IPS-NIHi7 (cell line): ENCODE data around the gene KCNIP4.
A peak's percentile ranks its signal among the peaks of the same experiment; 100 is the strongest.

Experiments
- DNase-seq: peaks from one replicate; pipeline ENCODE4 v3.0.0; 2012; ENCODE audit warnings: mixed read lengths; ENCODE audit errors: extremely low spot score

KCNIP4 gene

DNA sequence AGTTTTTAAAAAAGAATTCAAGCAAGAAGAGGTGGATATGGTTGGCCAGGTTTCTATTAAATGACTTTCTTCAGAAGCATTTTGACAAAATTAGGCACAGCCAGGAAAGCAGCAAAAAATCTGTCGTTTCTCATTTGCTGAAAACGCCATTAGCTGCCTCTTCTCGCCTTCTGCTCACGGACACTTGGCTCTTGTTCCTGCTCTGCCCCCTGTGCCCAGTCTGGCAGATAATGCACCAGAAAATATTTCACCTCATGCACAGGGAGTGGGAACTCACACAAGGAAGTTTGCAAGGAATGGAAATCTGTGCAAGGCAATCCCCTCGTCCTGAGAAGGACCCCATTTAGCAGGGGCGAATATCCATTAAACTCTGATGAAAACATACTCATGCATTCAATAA, 988.3 kb downstream of the KCNIP4 start:
- no peak for DNase-seq

GRCh38 chr4:20954541-20954940, 994.0 kb downstream of the KCNIP4 start:
- no peak for DNase-seq

GRCh38 chr4:20944961-20945360, 1003.6 kb downstream of the KCNIP4 start:
- DNase-seq, result no peak

- DNase-seq, result no peak
These were observed 1004.1 kb downstream of the KCNIP4 start for GRCh38 chr4:20944451-20944850.

- DNase-seq, result no peak
These were observed 1010.4 kb downstream of the KCNIP4 start for GRCh38 chr4:20938204-20938603.

DNA sequence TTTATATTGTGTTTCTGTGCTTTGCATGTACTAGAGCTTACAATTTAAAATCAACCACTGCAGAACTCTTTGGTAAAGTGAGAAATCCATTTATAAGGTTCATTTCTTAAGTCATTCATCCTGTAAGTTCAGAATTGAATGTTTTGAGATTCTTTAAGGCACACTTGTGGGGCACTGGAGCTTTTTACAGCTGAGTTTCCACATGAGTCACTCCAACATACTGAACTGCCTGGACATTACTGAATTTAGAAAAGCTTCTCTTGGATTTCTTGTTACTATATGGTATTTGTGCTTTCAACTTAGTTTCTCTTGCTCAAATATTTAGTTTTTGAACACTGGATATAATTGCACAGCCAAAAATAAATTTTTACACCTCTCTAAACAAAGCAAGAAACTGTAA, 1022.0 kb downstream of the KCNIP4 start:
- DNase-seq, result no peak

GRCh38 chr4:20925176-20925575, 1023.4 kb downstream of the KCNIP4 start:
- no peak for DNase-seq

GRCh38 chr4:20922962-20923361, 1025.6 kb downstream of the KCNIP4 start:
- DNase-seq, result no peak

GRCh38 chr4:20916106-20916505, 1032.5 kb downstream of the KCNIP4 start:
- no peak for DNase-seq

DNA sequence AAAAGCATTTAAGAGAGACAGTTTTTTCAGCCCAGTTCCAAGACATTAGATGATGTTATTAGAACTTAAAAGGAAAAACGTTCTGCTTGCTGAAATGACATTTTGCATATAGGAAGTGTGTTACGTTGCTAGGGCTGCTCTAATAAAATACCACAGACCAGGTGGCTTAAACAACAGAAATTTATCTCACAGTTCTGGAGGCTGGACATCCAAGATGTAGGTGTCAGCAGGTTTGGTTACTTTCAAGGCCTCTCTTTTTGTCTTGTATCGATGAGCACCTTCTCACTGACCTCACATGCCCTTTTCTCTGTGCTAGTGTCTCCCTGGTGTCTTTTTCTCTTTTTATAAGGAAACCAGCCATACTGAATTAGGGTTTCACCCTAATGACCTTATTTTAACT, 1043.6 kb downstream of the KCNIP4 start:
- no peak for DNase-seq

- DNase-seq, result no peak
These were observed 1046.7 kb downstream of the KCNIP4 start for GRCh38 chr4:20901851-20902250.

DNA sequence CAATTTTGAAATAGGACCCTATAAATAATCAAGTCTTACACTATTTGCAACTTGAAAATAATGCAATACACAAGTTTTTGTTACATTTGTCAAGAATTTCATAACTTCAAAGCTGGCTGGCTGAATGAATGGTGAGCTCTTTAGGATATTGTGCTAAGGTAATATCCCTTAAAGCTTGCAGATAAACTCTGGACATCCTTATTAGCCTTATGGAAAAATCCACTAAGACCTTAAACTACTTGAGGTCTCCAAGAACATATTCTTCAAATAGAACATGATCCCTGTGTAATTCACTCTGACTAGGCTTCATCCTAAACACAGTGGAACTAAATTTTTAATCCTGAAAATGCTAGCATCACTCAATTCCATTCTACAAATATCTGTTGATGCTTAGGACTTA, 1049.0 kb downstream of the KCNIP4 start:
- no peak for DNase-seq

DNA sequence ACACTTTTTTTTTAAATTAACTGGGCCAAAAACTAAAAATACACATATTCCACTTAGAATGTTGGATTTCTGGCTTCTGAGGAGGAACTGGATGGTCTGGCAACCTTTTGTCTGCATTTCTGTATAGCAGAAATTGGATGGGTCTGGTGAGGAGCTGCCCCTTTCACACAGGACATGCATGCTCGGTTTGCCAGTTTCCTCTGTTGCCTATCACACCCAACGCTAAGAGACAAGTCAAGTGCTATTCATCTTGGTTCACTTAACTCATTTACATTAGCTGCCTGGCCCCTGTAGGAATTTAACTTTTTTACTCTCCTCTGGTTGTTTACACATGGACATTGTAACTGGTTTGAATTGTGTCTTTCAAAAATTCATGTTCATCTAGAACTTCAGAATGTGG, 1052.6 kb downstream of the KCNIP4 start:
- DNase-seq, result no peak

GRCh38 chr4:20895208-20895607, 1053.4 kb downstream of the KCNIP4 start:
- DNase-seq, result no peak

DNA sequence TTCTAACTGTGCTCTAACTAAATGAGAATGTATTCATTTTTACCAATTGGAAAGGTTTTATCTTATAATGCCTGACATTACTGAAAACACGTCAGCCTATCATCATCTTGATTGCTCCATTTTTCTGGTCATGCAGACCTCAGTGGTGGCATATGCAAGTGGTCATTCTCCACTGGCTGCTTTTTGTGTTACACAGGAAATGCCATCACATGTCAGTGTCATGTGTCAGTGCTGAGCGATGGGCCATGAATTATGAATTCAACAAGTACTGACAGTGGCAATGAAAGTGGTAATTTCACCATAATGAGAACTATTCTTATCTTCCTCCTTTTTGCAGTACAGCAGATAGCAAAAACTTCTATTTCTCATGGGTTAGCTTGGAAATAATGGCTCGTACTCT, 1057.8 kb downstream of the KCNIP4 start:
- DNase-seq, result no peak

- no peak for DNase-seq
These were observed 1058.7 kb downstream of the KCNIP4 start for GRCh38 chr4:20889901-20890300.

GRCh38 chr4:20883677-20884076, 1064.9 kb downstream of the KCNIP4 start:
- no peak for DNase-seq

DNA sequence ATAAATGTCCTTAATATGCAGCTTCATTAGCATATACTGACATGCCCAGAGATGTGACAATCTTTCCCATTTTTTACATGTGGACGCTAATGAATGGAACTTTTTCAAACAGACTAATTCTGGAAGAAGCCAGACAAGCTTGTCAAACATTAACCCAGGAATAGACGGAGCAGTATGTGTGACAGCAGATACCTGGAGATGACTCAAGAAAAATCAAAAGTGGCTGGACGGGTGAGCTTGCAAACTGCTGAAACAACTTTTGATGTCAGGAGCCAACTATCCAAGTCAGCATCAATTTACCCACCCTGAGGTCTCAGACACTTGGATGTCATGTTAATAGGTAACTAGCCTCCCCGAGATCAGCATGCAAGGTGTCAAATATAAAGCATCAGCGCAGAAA, 1065.3 kb downstream of the KCNIP4 start:
- DNase-seq, result no peak

DNA sequence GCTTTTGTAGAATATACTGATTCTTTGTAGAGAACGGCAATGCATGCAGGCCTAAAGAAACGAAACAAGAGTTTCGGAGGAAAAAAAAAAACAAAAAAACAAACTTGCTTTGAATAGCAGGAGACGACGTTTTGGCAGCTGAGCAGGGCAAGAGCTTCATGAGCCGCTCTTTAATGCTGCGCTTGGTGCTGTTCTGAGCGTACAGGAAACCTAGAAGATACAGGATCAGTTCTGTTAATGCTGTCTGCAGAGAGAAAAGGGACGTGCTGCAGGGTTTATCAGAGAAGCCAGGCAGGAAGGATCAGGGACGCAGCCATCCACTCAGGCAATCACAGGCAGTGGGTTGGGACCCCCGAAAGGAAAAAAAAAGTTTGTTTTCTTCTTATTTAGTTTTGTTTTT, 1066.1 kb downstream of the KCNIP4 start:
- no peak for DNase-seq

GRCh38 chr4:20881658-20882057, 1066.9 kb downstream of the KCNIP4 start:
- no peak for DNase-seq

GRCh38 chr4:20878806-20879205, 1069.8 kb downstream of the KCNIP4 start:
- DNase-seq, result peak; percentile 24

- no peak for DNase-seq
These were observed 1078.1 kb downstream of the KCNIP4 start for GRCh38 chr4:20870436-20870835.

GRCh38 chr4:20868108-20868507, 1080.5 kb downstream of the KCNIP4 start:
- no peak for DNase-seq

GRCh38 chr4:20860878-20861277, 1087.7 kb downstream of the KCNIP4 start:
- DNase-seq, result no peak
